ENCODE results near the gene IGF1R. TPM values are rescaled to one million over a fixed set of nuclear protein-coding genes. Genes with fewer than 3 reads are reported as not detected.

Gene IGF1R
- total RNA-seq, 2 donors from 2014 or later, result 35.0 to 37.0 TPM

DNA sequence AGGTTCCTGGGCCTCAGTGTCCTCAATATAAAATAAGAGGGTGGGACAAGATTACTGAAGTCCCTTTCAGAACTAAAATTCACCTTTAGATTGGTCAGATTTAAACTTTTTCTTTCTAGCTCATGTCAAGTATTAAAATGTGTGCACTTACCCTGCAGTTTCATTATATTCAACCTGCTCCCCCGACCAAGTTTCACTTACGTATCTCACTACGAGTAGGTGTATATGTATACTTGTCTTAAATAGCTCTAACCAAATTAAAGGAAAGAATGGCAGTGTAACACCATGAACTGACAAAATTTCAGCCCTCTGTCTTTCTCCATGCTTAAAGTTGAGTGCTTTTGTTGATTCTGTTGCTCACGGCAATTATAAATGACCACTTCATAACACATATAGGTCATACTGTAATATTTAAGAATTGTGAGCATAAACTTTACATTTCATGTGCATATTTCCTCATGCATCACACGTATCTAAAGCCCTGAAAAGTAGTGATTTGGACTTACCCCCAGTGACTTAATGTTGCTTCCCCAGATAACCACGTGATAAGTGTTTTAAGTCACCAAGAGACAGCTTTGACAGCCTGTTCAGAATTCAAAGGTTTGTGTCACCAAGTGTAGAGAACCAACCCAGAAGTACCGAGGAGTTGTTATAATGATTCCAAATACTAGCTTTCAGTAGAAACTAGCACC lies 289.2 kb downstream of the IGF1R start:
- no peak overlapping the region for H3K4me3 ChIP-seq
- H3K9me3 ChIP-seq, result no peaks in the 10 kb centered on the region
- TF ChIP-seq, protein P1, sequence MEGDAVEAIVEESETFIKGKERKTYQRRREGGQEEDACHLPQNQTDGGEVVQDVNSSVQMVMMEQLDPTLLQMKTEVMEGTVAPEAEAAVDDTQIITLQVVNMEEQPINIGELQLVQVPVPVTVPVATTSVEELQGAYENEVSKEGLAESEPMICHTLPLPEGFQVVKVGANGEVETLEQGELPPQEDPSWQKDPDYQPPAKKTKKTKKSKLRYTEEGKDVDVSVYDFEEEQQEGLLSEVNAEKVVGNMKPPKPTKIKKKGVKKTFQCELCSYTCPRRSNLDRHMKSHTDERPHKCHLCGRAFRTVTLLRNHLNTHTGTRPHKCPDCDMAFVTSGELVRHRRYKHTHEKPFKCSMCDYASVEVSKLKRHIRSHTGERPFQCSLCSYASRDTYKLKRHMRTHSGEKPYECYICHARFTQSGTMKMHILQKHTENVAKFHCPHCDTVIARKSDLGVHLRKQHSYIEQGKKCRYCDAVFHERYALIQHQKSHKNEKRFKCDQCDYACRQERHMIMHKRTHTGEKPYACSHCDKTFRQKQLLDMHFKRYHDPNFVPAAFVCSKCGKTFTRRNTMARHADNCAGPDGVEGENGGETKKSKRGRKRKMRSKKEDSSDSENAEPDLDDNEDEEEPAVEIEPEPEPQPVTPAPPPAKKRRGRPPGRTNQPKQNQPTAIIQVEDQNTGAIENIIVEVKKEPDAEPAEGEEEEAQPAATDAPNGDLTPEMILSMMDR (IDR thresholded peaks at IDR 0.05), result no peak
- DNase-seq, result no peak
- no peak overlapping the region for H3K27ac ChIP-seq
- intact Hi-C loops (cut with DNase I), result no loop called here
- no peaks in the 10 kb centered on the region for H3K27me3 ChIP-seq
- no peak overlapping the region for H3K9ac ChIP-seq (ENCODE audit: low read depth in 2 of 2, low read length in 2 of 2)
- H3K36me3 ChIP-seq, result no peaks in the 10 kb centered on the region
- no peaks in the 10 kb centered on the region for H3K4me1 ChIP-seq

DNA sequence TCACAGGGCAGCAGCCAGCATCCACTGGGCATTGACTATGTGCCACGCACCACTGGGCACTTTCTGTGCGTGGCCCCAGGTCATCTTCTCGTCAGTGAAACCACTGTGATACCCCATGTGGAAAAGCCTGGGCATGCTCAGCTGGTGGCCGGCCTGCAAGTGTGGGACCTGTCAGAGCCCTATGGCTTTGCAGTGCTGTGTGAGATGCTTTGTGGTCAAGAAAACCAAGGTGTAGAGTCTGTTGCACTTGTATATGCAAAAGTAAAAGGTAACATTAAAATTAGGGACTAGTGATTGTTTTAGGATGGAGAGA lies 289.7 kb downstream of the IGF1R start:
- Histone ChIP-seq H3K9me3 (no peaks in the 10 kb centered on the region), H3K4me3 (no peak overlapping the region), H3K27me3 (no peaks in the 10 kb centered on the region), H3K36me3 (no peaks in the 10 kb centered on the region), H3K9ac (ENCODE audit: low read depth in 2 of 2, low read length in 2 of 2) (no peak overlapping the region), H3K27ac (no peak overlapping the region), H3K4me1 (no peaks in the 10 kb centered on the region)
- no peak for DNase-seq
- TF ChIP-seq, protein P1 (IDR thresholded peaks at IDR 0.05), result no peak
- intact Hi-C loops (cut with DNase I), result no loop called here

DNA sequence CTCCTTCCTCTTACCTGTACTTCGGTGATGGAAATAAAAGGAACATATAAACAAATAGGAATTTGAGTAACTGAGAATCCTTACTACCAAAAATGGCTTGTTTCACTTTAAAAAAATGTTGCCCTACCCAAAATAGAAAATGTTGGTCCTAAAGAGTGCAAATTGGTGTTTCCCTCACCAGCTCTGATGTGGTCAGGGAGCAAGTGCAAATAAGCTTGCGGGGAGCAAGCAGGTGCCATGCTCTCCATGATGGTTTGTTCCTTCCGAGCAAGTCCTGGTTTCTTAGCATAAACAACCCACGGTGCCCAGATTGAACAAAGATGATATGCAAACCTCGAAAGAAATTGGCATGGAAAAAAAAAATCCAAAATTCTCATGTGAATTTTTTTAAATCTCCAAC lies 290.5 kb downstream of the IGF1R start:
- H3K4me1 ChIP-seq, result no peaks in the 10 kb centered on the region
- H3K9me3 ChIP-seq, result no peaks in the 10 kb centered on the region
- no peaks in the 10 kb centered on the region for H3K36me3 ChIP-seq
- no peaks in the 10 kb centered on the region for H3K27me3 ChIP-seq
- no peak overlapping the region for H3K4me3 ChIP-seq
- TF ChIP-seq, protein P1 (IDR thresholded peaks at IDR 0.05), result no peak
- no peak overlapping the region for H3K9ac ChIP-seq (ENCODE audit: low read depth in 2 of 2, low read length in 2 of 2)
- intact Hi-C loops (cut with DNase I), result no loop called here
- no peak for DNase-seq
- no peak overlapping the region for H3K27ac ChIP-seq

DNA sequence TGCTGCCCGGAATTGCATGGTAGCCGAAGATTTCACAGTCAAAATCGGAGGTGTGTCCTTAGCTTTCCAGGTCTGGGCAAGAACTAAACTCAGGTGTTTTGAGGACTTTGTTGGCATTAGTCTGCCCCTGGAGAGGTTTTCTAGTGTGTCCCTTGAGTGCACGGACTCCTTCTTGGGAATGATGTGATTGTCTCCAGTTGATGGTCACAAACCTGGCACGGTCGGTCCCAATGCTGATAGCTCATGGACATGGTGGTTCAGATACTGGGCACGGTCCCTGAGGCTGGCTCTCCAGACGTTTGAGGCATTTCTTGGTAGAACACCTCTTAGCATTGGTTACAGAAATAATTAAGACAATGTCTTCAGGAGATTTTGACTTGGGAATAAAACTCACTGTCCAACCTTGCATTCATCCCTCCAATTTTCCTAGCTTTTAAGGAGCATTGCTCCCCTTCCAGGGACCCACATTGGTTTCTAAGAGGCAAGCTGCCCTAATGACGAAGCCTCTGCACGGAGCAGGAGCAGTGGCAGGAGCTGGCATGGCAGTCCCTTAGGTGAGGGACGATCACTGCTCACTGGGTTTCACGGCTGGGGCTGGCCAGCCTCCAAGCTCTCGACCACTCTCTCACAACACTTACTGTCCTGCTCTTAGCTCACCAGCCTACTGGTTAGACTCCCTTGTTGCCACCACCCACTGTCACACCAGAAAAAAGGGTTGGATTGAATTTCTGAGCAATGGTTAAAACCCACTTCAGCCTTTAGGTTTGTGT lies 291.2 kb downstream of the IGF1R start:
- TF ChIP-seq, protein P1 (IDR thresholded peaks at IDR 0.05), result no peak
- no peak overlapping the region for H3K4me3 ChIP-seq
- intact Hi-C loops (cut with DNase I), result no loop called here
- H3K27ac ChIP-seq, result no peak overlapping the region
- H3K4me1 ChIP-seq, result no peaks in the 10 kb centered on the region
- H3K9me3 ChIP-seq, result no peaks in the 10 kb centered on the region
- no peaks in the 10 kb centered on the region for H3K36me3 ChIP-seq
- H3K27me3 ChIP-seq, result no peaks in the 10 kb centered on the region
- no peak for DNase-seq
- no peak overlapping the region for H3K9ac ChIP-seq (ENCODE audit: low read depth in 2 of 2, low read length in 2 of 2)

DNA sequence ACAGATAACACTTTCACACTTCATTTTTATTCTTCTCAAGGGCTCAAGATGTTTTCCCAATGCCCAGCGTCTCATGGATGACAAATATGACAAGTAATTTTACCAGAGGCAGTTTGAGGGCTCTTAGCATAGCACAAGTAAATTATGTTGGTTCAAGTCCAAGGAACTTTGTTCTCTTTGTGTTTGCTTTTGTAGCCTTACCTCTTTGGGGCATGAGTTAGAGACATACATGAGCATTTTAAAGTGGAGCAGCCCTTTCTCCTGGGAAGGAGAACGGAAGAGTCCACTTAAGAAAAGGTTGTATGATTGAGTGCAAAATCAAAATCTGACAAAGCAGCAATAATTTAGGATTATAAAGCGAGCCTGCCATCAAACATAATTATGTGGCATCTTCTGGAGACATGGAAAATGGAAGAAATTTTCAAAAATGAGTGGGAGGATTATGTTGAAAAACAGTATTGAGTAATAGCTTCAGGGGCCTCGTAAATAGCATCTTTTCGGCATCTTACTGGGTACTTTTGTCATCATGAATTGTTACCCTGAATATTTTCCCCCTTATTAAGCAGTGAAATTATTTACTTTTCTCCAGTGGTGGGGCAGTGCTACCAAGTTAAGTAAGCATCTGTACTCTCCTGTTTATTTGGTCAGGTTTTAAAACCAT lies 293.4 kb downstream of the IGF1R start:
- Histone ChIP-seq H3K36me3 (no peaks in the 10 kb centered on the region), H3K4me1 (no peaks in the 10 kb centered on the region), H3K27ac (no peak overlapping the region), H3K9me3 (no peaks in the 10 kb centered on the region), H3K4me3 (no peak overlapping the region), H3K27me3 (no peaks in the 10 kb centered on the region), H3K9ac (ENCODE audit: low read depth in 2 of 2, low read length in 2 of 2) (no peak overlapping the region)
- TF ChIP-seq, protein P1 (IDR thresholded peaks at IDR 0.05), result no peak
- no peak for DNase-seq
- intact Hi-C loops (cut with DNase I), result no loop called here

All from colonic mucosa (tissue), 4 donors.